Stomach (tissue), 4 donors: ENCODE results near the gene GAL3ST2.

Source experiments
- CTCF ChIP-seq, 7 experiments: fragments of 450-650 bp in 4 of 7; fragments of 200-600 bp in 3 of 7; sonication (generic) in 3 of 7; IDR thresholded peaks; one replicate each; pipeline ENCODE4 v1.5.1; 2016 to 2019; ENCODE audit warnings: antibody characterized with exemption in 7 of 7, control low read depth in 2 of 7, mild to moderate bottlenecking in 1 of 7
- EP300 ChIP-seq: sonication (generic); formaldehyde crosslinking; IDR thresholded peaks from one replicate; pipeline ENCODE4 v1.6.1; 2017; ENCODE audit warnings: antibody characterized with exemption
- POLR2A ChIP-seq, 4 donors: fragments of 450-650 bp; IDR thresholded peaks; one replicate each; pipeline ENCODE4 v1.6.1; 2016; ENCODE audit warnings: antibody characterized with exemption in 4 of 4, control low read depth in 2 of 4, mild to moderate bottlenecking in 1 of 4, moderate library complexity in 1 of 4
- POLR2AphosphoS5 ChIP-seq, 3 donors: sonication (generic); formaldehyde crosslinking; IDR thresholded peaks; one replicate each; pipeline ENCODE4 v1.6.1; 2016; ENCODE audit warnings: antibody characterized with exemption in 3 of 3

DNA sequence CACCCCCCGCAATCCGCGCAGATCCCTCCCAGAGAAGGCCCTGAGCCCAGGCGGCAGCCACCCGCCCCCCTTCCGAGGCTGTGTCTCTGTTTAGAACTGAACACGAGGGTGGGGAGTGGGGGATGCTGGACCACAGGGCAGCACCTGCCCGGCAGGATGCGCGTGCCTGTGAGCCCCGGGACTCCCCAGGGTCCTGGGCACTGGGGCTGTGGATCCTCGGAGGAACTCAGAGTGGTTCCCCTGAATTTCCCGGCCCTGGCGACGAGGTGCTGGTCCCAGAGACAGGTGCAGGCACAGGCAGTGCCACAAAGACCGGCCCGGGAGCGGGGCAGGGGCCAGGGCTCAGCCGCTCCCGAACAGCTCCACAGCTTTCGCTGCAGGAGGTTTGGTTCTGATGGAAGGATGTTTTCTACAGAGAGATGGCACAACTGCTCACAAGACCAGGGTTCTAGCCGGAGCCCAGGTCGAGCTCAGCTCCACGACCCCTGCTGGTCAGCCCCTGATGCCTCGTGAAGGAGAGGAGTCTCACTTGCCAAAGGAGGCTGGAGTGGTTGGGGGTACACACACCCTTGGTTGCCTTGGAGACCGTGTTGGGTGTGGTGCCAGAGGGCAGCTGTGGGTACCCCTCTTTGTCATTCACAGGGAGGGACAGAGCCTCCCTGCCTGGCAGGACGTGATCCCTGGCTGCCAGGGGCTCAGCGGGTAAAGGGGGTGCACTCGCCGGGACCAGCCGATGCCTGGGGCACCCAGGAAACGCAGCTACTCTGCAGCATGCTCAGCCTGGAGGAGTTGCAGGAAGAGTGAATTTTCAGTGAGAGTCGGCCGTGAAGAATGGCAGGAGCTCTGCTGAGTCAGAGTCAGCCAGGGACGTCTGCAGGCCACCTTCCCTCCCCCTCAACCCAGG, 28.0 kb downstream of the GAL3ST2 start:
- TF ChIP-seq POLR2AphosphoS5 (IDR thresholded peaks at IDR 0.05) (no peak), EP300 (no peak), CTCF (IDR thresholded peaks at IDR 0.05) (no peak), POLR2A (IDR thresholded peaks at IDR 0.05) (no peak)
